KMS-11 (cell line): ENCODE measurements around the gene EEFSEC.

Source experiments
- H2AFZ ChIP-seq: fragments of 200-600 bp; sonication (generic); 2 replicates; pipeline ENCODE4 v1.6.1; 2016; ENCODE audit warnings: antibody characterized with exemption, mixed run types, low read depth
- H3K27ac ChIP-seq: fragments of 200-600 bp; sonication (generic); 2 replicates; pipeline ENCODE4 v1.6.1; 2016; ENCODE audit warnings: mild to moderate bottlenecking, mixed run types
- H3K27me3 ChIP-seq: fragments of 200-600 bp; sonication (generic); 2 replicates; pipeline ENCODE4 v1.6.1; 2017; ENCODE audit warnings: mild to moderate bottlenecking, low read depth, mixed run types, moderate library complexity; ENCODE audit not compliant: insufficient read depth
- H3K36me3 ChIP-seq: fragments of 200-600 bp; sonication (generic); 2 replicates; pipeline ENCODE4 v1.6.1; 2017; ENCODE audit warnings: mild to moderate bottlenecking, mixed run types; ENCODE audit not compliant: insufficient read depth
- H3K4me1 ChIP-seq: fragments of 200-600 bp; sonication (generic); 2 replicates; pipeline ENCODE4 v1.6.1; 2016; ENCODE audit warnings: mild to moderate bottlenecking, low read depth, mixed run types; ENCODE audit not compliant: poor library complexity, severe bottlenecking
- H3K4me2 ChIP-seq: fragments of 200-600 bp; sonication (generic); 2 replicates; pipeline ENCODE4 v1.7.0; 2016; ENCODE audit warnings: mild to moderate bottlenecking, mixed run types
- H3K4me3 ChIP-seq: fragments of 200-600 bp; sonication (generic); IDR thresholded peaks from 2 replicates; pipeline ENCODE4 v1.6.1; 2017; ENCODE audit warnings: low read depth, low read length, mixed read lengths; ENCODE audit not compliant: insufficient read depth
- H3K79me2 ChIP-seq: fragments of 200-600 bp; sonication (generic); 2 replicates; pipeline ENCODE4 v1.6.1; 2016; ENCODE audit warnings: low read depth, mixed run types; ENCODE audit not compliant: insufficient read depth
- H3K9ac ChIP-seq: fragments of 200-600 bp; sonication (generic); 2 replicates; pipeline ENCODE4 v1.6.1; 2016; ENCODE audit warnings: mild to moderate bottlenecking, mixed run types
- H4K20me1 ChIP-seq: fragments of 200-600 bp; sonication (generic); 2 replicates; pipeline ENCODE4 v1.6.1; 2016; ENCODE audit warnings: mild to moderate bottlenecking, mixed run types; ENCODE audit not compliant: insufficient read depth
- CTCF ChIP-seq: fragments of 200-600 bp; sonication (generic); conservative IDR thresholded peaks from 2 replicates; pipeline ENCODE4 v1.6.1; 2017; ENCODE audit warnings: low read depth, mild to moderate bottlenecking, antibody characterized with exemption, low read length, moderate library complexity, mixed read lengths

Gene EEFSEC

DNA sequence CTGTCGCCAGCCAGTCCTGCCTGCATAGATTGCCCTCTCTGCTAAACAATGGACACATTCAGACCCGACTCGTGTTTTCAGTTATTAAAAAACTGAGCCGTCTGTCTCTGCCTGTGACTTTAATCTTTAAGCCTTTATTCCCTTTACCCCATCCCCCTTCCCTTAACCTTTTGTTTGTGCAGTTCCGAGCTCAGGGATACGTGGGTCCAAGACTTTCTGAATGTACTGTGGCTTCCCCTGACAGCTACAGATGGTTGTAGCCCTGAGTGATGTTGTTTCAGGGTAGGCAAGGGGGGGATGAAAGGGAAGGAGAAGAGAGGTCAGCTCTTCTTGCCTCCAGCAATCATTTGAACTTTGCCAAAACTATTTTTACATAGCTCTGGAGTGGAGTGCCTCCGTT is 44.6 kb downstream of the EEFSEC start:
- no peaks in the 10 kb centered on the region for H4K20me1 ChIP-seq
- no peak overlapping the region for H3K27ac ChIP-seq
- H3K9ac ChIP-seq: no peak overlapping the region
- no peak for TF ChIP-seq CTCF
- H3K36me3 ChIP-seq: no peaks in the 10 kb centered on the region
- H3K4me2 ChIP-seq: no peak overlapping the region
- H3K27me3 ChIP-seq: no peaks in the 10 kb centered on the region
- H3K4me3 ChIP-seq: no peak overlapping the region
- H3K79me2 ChIP-seq: no peaks in the 10 kb centered on the region
- H3K4me1 ChIP-seq: no peaks in the 10 kb centered on the region
- no peak overlapping the region for H2AFZ ChIP-seq

GRCh38 chr3:128198313-128198712 is 45.0 kb downstream of the EEFSEC start:
- no peaks in the 10 kb centered on the region for H3K27me3 ChIP-seq
- H4K20me1 ChIP-seq: no peaks in the 10 kb centered on the region
- no peak for TF ChIP-seq CTCF
- H3K36me3 ChIP-seq: no peaks in the 10 kb centered on the region
- H3K4me3 ChIP-seq: no peak overlapping the region
- no peak overlapping the region for H2AFZ ChIP-seq
- H3K79me2 ChIP-seq: no peaks in the 10 kb centered on the region
- H3K27ac ChIP-seq: no peak overlapping the region
- H3K4me2 ChIP-seq: no peak overlapping the region
- no peaks in the 10 kb centered on the region for H3K4me1 ChIP-seq
- H3K9ac ChIP-seq: no peak overlapping the region

GRCh38 chr3:128199110-128199509 is 45.8 kb downstream of the EEFSEC start:
- Histone ChIP-seq H2AFZ (no peak overlapping the region), H3K27ac (no peak overlapping the region)

GRCh38 chr3:128201158-128201755 is 48.0 kb downstream of the EEFSEC start:
- no peak for TF ChIP-seq CTCF
- H3K4me1 ChIP-seq: no peaks in the 10 kb centered on the region
- H4K20me1 ChIP-seq: no peaks in the 10 kb centered on the region
- H3K79me2 ChIP-seq: no peaks in the 10 kb centered on the region
- no peak overlapping the region for H3K27ac ChIP-seq
- no peak overlapping the region for H3K9ac ChIP-seq
- no peak overlapping the region for H3K4me2 ChIP-seq
- no peaks in the 10 kb centered on the region for H3K36me3 ChIP-seq
- no peaks in the 10 kb centered on the region for H3K27me3 ChIP-seq
- H3K4me3 ChIP-seq: no peak overlapping the region
- H2AFZ ChIP-seq: no peak overlapping the region

More at GRCh38 chr3:128199110-128199509, 45.8 kb downstream of the EEFSEC start:
- Histone ChIP-seq H3K4me1 (no peaks in the 10 kb centered on the region), H4K20me1 (no peaks in the 10 kb centered on the region), H3K27me3 (no peaks in the 10 kb centered on the region), H3K79me2 (no peaks in the 10 kb centered on the region), H3K36me3 (no peaks in the 10 kb centered on the region), H3K4me2 (no peak overlapping the region), H3K9ac (no peak overlapping the region), H3K4me3 (no peak overlapping the region)
- TF ChIP-seq CTCF: no peak
